Osteoblast (primary cell): ENCODE measurements around the gene CARD8. TPM values are rescaled to one million over a fixed set of nuclear protein-coding genes. Genes with fewer than 3 reads are reported as not detected.
"Not testable (repeated sequence)": the region's sequence is repeated elsewhere in the genome, so short reads cannot be mapped to it uniquely, and the experiment has no call there.

Experiments
- DNase-seq: peaks from one replicate; pipeline ENCODE4 v3.0.0; 2011; ENCODE audit warnings: low spot score, mixed read lengths; ENCODE audit not compliant: insufficient read length; ENCODE audit errors: missing footprints
- H2AFZ ChIP-seq: 2 replicates; pipeline ENCODE4 v1.6.0; 2011; ENCODE audit warnings: mild to moderate bottlenecking, low read length
- H3K27ac ChIP-seq: 2 replicates; pipeline ENCODE4 v1.5.1; 2011; ENCODE audit warnings: mild to moderate bottlenecking, low read depth, low read length, moderate library complexity
- H3K27me3 ChIP-seq: 2 replicates; pipeline ENCODE4 v1.6.0; 2012; ENCODE audit warnings: mild to moderate bottlenecking, control low read depth, inconsistent platforms, low read length, moderate library complexity; ENCODE audit not compliant: insufficient read depth
- H3K36me3 ChIP-seq: 2 replicates; pipeline ENCODE4 v1.5.1; 2011; ENCODE audit warnings: mild to moderate bottlenecking, low read length, control low read depth, moderate library complexity; ENCODE audit not compliant: insufficient read depth
- H3K4me1 ChIP-seq: 2 replicates; pipeline ENCODE4 v1.5.1; 2011; ENCODE audit warnings: mild to moderate bottlenecking, low read length, control low read depth, moderate library complexity; ENCODE audit not compliant: insufficient read depth
- H3K4me2 ChIP-seq: 2 replicates; pipeline ENCODE4 v1.6.0; 2011; ENCODE audit warnings: mild to moderate bottlenecking, low read length; ENCODE audit not compliant: insufficient read depth
- H3K4me3 ChIP-seq: fragments of 200-600 bp; sonication (generic); 3 replicates; pipeline ENCODE4 v1.5.1; 2012; ENCODE audit warnings: mild to moderate bottlenecking, low read length, inconsistent platforms; ENCODE audit not compliant: insufficient read depth
- H3K79me2 ChIP-seq: 2 replicates; pipeline ENCODE4 v1.6.0; 2012; ENCODE audit warnings: mild to moderate bottlenecking, low read length, control low read depth, inconsistent platforms; ENCODE audit not compliant: insufficient read depth
- H3K9me3 ChIP-seq: 2 replicates; pipeline ENCODE4 v1.5.1; 2011; ENCODE audit warnings: low read depth, low read length, control low read depth
- H4K20me1 ChIP-seq: 2 replicates; pipeline ENCODE4 v1.6.0; 2012; ENCODE audit warnings: mild to moderate bottlenecking, low read length, control low read depth; ENCODE audit not compliant: insufficient read depth
- CTCF ChIP-seq: IDR thresholded peaks from 2 replicates; pipeline ENCODE4 v1.5.1; 2011; ENCODE audit warnings: mild to moderate bottlenecking, low read depth, low read length, moderate library complexity; ENCODE audit errors: extremely low read depth
- total RNA-seq: library from RNA; depleted of rRNA; stranded (reverse); fragments of >200 nt; gene quantifications from 2 replicates; pipeline ENCODE4 v1.2.3, GENCODE V29; 2012

Gene CARD8
- total RNA-seq, 1 donor: 17.4 TPM

- H4K20me1 ChIP-seq: no peaks in the 10 kb centered on the region
- H3K4me3 ChIP-seq: no peak overlapping the region
- H3K27me3 ChIP-seq: no peaks in the 10 kb centered on the region
- H3K27ac ChIP-seq: no peak overlapping the region
- H3K36me3 ChIP-seq: no peaks in the 10 kb centered on the region
- no peak overlapping the region for H2AFZ ChIP-seq
- H3K9me3 ChIP-seq: no peaks in the 10 kb centered on the region
- TF ChIP-seq CTCF: no peak
- DNase-seq: no peak
- no peaks in the 10 kb centered on the region for H3K79me2 ChIP-seq
- H3K4me1 ChIP-seq: no peaks in the 10 kb centered on the region
- H3K4me2 ChIP-seq: no peak overlapping the region
These were observed 34.1 kb downstream of the CARD8 start for GRCh38 chr19:48221628-48222027.

GRCh38 chr19:48220784-48221183 is 34.9 kb downstream of the CARD8 start:
- not testable (repeated sequence) for H2AFZ ChIP-seq, H3K9me3 ChIP-seq, H3K4me1 ChIP-seq, H3K27me3 ChIP-seq, H3K27ac ChIP-seq, DNase-seq, H3K4me3 ChIP-seq, H3K36me3 ChIP-seq, H3K79me2 ChIP-seq, H3K4me2 ChIP-seq, H4K20me1 ChIP-seq

- Histone ChIP-seq H3K27ac (no peak overlapping the region), H3K9me3 (no peaks in the 10 kb centered on the region), H3K4me1 (no peaks in the 10 kb centered on the region), H4K20me1 (no peaks in the 10 kb centered on the region), H3K79me2 (no peaks in the 10 kb centered on the region), H2AFZ (no peak overlapping the region), H3K4me2 (no peak overlapping the region), H3K27me3 (no peaks in the 10 kb centered on the region), H3K36me3 (no peaks in the 10 kb centered on the region), H3K4me3 (no peak overlapping the region)
- no peak for DNase-seq
- TF ChIP-seq CTCF: no peak
These were observed 36.7 kb downstream of the CARD8 start for GRCh38 chr19:48218997-48219396.

DNA sequence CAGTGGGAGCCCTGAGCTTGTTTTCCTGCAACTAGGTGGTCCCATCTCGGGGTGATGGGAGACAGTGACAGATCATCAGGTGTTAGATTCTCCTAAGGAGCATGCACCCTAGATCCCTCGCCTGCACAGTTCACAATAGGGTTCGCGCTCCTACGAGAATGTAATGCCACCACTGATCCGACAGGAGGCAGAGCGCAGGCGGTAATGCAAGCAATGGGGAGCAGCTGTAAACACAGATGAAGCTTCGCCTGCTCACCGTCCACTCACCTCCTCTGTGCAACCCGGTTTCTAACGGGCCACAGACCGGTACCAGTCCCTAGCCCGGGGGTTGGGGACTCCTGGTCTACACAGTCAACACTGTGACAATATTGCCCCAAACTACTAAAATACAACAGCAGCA is 38.8 kb downstream of the CARD8 start:
- Histone ChIP-seq H3K79me2 (no peaks in the 10 kb centered on the region), H3K4me2 (no peak overlapping the region), H3K36me3 (no peaks in the 10 kb centered on the region), H3K4me1 (no peaks in the 10 kb centered on the region), H3K27ac (no peak overlapping the region), H3K9me3 (no peaks in the 10 kb centered on the region), H3K4me3 (no peak overlapping the region), H4K20me1 (no peaks in the 10 kb centered on the region), H3K27me3 (no peaks in the 10 kb centered on the region), H2AFZ (no peak overlapping the region)
- TF ChIP-seq CTCF: no peak
- no peak for DNase-seq
